Fibroblast of lung (primary cell): ENCODE data around the gene SH3RF1.

Source experiments
- CTCF ChIP-seq, 2 donors: IDR thresholded peaks in 1 of 2; conservative IDR thresholded peaks in 1 of 2; 1 replicate in 1 of 2; 2 replicates in 1 of 2; pipeline ENCODE4 v1.5.1; 2011 to 2012; ENCODE audit warnings: low read length in 2 of 2, control low read depth in 1 of 2, inconsistent platforms in 1 of 2, low read depth in 1 of 2, mild to moderate bottlenecking in 1 of 2
- EZH2 ChIP-seq: IDR thresholded peaks from 2 replicates; pipeline ENCODE4 v1.5.1; 2012; ENCODE audit warnings: low read length, control low read depth, mild to moderate bottlenecking; ENCODE audit errors: missing control alignments

- no peak for TF ChIP-seq CTCF (conservative IDR thresholded peaks at IDR 0.05 in 1 of 2, IDR thresholded peaks at IDR 0.05 in 1 of 2; ENCODE audit: low read depth in 1 of 2, low read length in 2 of 2)
- no peak for TF ChIP-seq EZH2
Measured at GRCh38 chr4:169313732-169314131, 43.0 kb upstream of the SH3RF1 start.
